MM.1S (cell line): Measurements from ENCODE around the gene ENPP3.

Experiments used
- EZH2 ChIP-seq: fragments of 300-600 bp; sonication (generic); optimal IDR thresholded peaks from 2 replicates; pipeline ENCODE3; 2017; ENCODE audit warnings: low read depth, mild to moderate bottlenecking, antibody characterized with exemption, low read length, mixed read lengths
- EZH2phosphoT487 ChIP-seq: fragments of 300-600 bp; sonication (generic); IDR thresholded peaks from 2 replicates; pipeline ENCODE4 v1.6.1; 2018; ENCODE audit warnings: antibody characterized with exemption, low read length
- TF ChIP-seq, protein P1 (sequence below): fragments of 300-600 bp; sonication (generic); IDR thresholded peaks from 2 replicates; pipeline ENCODE4 v1.5.1; 2016; ENCODE audit warnings: antibody characterized with exemption, low read length, mixed read lengths

DNA sequence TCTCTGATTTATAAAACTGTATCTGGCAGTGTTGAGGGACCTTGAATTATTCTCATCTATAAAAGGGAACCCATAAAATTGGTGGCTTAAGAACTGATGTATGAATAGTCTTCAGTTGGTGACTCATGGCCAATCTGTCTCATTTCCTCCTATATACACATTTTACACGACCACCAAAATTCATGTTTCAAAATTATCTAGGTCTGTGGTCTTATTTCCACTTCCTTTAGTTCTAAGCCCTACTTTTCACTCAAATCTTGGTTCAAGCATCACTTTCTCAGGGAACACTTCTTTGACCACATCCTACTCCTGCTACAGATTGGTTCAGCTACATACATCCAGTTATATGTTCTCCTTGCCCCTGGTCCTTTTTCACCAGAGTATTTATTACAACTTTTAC, 152.1 kb downstream of the ENPP3 start:
- TF ChIP-seq, protein P1, sequence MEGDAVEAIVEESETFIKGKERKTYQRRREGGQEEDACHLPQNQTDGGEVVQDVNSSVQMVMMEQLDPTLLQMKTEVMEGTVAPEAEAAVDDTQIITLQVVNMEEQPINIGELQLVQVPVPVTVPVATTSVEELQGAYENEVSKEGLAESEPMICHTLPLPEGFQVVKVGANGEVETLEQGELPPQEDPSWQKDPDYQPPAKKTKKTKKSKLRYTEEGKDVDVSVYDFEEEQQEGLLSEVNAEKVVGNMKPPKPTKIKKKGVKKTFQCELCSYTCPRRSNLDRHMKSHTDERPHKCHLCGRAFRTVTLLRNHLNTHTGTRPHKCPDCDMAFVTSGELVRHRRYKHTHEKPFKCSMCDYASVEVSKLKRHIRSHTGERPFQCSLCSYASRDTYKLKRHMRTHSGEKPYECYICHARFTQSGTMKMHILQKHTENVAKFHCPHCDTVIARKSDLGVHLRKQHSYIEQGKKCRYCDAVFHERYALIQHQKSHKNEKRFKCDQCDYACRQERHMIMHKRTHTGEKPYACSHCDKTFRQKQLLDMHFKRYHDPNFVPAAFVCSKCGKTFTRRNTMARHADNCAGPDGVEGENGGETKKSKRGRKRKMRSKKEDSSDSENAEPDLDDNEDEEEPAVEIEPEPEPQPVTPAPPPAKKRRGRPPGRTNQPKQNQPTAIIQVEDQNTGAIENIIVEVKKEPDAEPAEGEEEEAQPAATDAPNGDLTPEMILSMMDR: no peak
- TF ChIP-seq EZH2 (no peak), EZH2phosphoT487 (no peak)
